ELR (cell line): ENCODE measurements around the gene TERT.
"Not testable (repeated sequence)": the region's sequence is repeated elsewhere in the genome, so short reads cannot be mapped to it uniquely, and the experiment has no call there.

Experiments used
- DNase-seq: peaks from one replicate; pipeline ENCODE4 v3.0.0-alpha.2; 2015; ENCODE audit warnings: low read depth

TERT gene

DNA sequence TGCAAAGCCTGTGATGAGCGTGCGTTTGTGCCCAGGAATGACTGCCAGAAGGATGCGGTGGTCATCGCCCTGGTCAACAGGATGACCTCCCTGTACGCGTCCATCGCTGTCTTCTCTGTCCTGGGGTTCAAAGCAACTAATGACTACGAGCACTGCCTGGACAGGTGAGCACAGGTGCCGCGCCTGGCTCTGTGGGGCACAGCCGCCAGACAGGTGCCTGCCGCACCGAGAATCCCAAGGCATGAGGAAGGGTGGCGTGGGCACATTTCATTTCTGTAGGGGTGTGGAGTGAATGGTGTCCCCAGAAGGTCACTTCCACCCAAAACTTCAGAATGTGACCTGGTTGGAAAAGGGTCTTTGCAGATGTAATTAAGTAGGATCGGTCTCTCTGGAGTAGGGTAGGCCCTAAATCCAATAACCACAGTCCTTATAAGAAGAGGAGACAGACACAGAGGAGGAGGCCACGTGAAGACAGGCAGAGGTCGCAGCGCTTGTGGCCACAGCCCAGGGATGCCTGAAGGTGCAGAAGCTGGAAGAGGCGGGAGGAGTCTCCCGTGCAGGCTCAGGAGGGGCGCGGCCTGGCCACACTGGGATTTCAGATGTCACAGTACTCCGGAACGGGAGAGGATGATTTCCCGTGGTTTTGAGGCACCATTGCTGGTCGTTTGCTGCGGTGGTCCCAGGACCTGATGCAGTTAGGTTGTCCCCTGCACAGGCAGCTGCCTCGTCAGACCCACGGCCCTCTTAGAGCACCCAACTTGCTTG, 54.2 kb downstream of the TERT start:
- DNase-seq, result no peak

GRCh38 chr5:1239505-1240251, 55.2 kb downstream of the TERT start:
- no peak for DNase-seq

DNA sequence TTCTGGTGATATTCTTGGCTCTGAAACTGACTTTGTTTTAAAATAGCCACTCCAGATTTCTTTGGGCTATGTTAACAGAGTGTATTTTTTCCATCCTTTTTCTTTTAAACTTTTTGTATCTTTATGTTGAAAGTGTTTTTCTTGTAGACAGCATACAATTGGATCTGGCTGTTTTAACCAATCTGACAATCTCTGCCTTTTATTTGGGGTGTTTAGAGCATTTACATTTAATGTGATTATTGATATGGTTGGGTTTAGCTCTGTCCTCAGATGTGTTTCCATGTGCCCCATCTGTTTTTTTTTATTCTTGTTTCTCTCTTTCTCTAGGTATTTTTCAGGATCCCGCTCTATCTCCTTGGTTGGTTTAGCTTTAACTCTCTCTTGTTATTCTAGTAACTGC, 59.0 kb downstream of the TERT start:
- no peak for DNase-seq

DNA sequence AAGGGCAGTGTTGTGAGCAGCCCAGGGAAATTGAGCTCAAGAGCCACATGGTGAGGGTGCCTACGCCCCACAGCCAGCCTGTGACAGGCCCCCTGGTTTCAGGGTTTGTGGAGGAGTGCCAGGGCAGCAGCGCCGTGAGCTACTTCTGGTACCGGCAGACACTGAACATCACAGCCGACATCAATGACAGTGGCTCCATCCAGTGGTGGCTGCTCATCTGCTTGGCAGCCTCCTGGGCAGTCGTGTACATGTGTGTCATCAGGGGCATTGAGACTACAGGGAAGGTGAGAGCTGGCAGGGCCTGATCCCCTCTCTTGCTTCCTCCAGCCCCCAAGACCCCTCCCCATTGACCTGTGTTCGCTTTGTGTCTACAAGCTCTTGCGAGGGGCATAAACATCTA, 59.5 kb downstream of the TERT start:
- no peak for DNase-seq

DNA sequence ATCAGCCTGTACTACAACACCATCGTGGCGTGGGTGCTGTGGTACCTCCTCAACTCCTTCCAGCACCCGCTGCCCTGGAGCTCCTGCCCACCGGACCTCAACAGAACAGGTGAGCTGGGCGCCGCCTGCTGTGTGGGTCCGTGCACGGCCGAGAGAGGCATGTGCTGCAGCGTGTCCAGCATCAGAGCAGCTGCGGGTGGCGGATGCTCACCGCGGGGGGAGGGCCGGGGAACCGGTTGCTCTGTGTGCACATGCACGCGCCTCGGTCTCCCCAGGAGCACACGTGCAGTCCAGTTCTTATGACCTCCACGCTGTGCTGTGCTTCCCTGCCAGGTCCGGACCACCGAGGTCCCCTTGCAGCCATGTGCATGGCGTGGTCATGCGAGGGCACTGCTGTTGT, 62.1 kb downstream of the TERT start:
- no peak for DNase-seq

DNA sequence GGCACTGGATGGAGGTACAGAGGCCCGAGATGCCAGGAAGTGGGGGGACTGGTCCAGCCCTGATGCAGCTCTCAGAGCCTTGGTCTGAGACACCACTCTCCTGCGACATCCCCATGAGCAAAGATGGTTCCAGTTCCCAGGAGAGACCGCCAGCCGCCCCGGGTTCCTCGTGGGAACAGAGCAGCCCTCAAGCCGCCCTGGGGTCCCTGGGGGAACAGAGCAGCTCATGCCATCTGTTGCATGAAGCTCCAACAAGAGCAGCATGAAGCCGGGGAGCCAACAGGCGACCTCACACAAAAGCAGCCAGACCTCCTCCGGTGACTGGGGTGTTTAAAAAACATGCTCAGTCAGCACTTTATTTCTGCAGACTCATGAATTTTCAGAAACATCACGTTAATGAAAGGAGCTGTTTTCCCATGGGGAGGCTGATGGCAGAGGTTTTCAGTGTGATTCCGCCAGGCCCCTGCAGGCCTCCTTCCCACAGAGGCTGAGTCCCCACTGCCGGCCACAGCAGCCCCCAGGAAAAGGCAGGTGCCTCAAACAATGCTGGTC, 63.4 kb downstream of the TERT start:
- no peak for DNase-seq

DNA sequence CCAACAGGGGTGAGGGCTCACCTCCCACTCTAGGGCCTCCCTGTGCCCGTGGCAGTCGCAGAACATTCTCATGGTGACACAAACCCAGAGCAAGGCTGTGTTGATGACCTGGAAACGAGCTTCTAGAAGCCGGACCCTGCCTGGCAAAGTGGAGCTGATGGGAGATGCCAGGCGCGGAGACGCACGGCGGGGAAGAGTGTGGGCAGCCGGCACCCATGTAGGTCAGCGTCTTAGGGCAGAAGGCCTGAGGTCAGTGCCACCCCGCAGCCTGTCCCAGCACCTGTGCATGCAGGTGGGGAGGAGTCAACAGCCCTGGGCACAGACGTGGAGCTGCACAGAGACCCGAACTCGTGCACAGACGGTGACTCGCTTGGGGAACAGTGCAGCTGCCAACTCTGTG, 64.3 kb downstream of the TERT start:
- no peak for DNase-seq

DNA sequence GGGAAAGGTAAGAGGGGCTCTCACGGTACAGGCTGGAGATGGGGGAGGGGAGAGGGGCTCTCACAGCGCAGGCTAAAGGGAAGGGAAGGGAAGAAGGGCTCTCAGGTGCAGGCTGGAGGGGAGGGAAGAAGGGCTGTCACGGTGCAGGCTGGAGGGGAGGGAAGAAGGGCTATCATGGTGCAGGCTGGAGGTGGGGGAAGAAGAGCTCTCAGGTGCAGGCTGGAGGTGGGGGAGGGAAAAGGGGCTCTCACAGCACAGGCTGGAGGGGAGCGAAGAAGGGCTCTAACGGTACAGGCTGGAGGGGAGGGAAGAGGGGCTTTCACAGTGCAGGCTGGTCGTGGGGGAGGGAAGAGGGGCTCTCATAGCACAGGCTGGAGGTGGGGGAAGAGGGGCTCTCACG, 65.0 kb downstream of the TERT start:
- no peak for DNase-seq

DNA sequence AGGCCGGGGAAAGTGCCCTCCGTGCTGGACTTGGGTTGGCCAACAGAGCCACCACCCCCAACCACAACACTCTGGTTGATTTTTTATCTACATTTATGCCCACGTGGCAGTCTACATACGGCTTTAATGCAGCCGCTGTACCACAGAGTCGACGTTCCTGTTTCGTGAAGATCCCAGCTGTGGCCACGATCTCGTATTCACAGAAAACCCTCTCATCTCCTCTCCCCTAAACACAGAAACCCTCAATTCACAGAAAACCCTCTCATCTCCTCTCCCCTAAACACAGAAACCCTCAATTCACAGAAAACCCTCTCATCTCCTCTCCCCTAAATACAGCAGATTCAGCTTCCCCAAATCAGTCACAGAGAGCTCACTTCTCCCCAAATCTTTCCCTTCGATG, 65.8 kb downstream of the TERT start:
- DNase-seq, result not testable (repeated sequence)

- no peak for DNase-seq
These were observed 66.7 kb downstream of the TERT start for GRCh38 chr5:1228120-1228519.

- DNase-seq, result peak; percentile 18
These were observed 67.2 kb downstream of the TERT start for GRCh38 chr5:1227667-1228066.

DNA sequence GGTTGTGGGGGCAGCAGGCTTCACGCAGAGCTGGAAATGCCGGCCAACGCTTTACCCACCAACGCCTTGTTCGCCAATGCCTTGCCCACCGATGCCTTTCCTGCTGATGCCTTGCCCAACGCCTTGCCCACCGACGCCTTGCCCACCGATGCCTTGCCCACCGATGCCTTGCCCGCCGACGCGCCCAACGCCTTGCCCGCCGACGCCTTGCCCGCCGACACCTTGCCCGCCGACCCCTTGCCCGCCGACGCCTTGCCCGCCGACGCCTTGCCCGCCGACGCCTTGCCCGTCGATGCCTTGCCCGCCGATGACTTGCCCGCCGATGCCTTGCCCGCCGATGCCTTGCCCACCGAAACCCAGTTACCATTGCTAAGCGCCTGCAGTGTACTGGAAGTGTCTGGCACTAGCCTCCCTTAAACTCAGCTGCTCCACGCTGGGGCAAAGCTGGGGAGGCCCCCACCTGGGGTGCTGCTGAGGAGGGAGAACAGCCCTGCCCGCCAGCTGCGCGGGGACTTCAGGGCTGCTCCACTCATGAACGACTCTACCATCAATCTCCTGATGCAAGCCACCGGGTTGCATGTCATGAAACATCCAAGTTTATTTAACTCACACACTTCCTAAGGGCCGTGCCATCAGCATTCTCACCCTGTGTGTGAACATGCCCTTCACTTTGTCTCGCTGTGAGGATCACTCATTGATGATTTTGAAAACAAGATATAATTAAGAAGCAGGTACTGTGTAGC, 67.9 kb downstream of the TERT start:
- DNase-seq, result no peak

- DNase-seq, result no peak
These were observed 68.6 kb downstream of the TERT start for GRCh38 chr5:1226231-1226630.

DNA sequence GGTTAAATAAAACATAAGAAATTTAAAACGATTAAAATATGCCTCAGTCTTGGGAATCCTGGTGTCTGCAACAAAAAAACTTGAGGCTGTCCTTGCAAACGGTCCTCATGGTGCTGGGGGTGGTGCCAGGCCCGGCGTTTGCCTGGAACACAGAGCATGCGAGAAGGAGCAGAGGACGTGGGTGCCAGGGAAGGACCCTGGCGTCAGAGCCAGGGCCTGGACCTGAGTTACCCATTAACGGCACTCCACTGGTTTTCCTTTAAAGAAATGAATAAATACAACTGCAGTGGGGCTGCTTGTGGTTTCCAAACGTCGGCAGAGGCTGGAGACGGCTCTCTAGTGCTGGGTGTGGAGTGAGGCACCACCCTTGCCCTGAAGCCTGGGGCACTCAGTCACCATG, 69.8 kb downstream of the TERT start, which contains the start of gene SLC6A18:
SLC6A18 (plus strand) TSS at position 301 of the 400 bp plus-strand sequence; CDS start at position 398, 97 bp downstream.
- no peak for DNase-seq

DNA sequence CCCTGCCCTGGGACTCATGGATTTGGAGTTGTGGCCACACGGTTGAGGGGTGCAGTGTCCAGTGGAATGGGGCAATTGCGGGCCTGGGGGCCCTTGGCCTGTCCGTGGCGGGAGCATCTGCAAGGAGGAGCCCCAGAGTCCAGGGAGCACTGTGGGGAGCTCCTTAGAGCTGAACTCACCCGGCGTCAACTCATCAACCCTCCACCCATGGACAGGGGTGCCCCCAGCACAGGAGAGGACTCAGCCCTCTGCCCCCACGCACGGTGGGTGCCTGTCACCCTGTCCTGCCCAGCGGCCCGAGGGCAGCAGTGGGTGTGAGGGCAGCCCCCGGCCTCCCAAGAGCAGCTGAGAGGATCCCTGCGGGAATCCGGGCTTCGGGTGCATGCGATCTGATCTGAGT, 70.2 kb downstream of the TERT start:
- DNase-seq, result no peak

DNA sequence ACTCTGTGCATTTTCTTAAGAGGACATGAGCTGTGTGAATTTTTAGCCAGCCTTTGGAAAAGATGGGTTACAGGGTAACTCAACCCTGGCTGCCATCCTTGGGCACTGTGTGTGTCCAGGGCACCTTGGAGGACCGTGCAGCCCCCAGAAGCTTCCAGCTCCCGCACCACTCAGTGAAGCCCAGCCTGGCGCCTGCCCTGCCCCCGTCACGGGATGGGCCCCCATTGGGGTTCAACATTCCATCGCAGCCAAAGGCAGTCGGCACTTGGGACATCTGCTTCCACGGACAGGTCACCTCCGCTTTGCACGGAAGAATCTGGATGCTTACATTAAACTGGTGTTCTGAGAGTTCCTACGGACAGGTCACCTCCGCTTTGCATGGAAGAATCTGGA, 71.6 kb downstream of the TERT start:
- DNase-seq, result no peak

DNA sequence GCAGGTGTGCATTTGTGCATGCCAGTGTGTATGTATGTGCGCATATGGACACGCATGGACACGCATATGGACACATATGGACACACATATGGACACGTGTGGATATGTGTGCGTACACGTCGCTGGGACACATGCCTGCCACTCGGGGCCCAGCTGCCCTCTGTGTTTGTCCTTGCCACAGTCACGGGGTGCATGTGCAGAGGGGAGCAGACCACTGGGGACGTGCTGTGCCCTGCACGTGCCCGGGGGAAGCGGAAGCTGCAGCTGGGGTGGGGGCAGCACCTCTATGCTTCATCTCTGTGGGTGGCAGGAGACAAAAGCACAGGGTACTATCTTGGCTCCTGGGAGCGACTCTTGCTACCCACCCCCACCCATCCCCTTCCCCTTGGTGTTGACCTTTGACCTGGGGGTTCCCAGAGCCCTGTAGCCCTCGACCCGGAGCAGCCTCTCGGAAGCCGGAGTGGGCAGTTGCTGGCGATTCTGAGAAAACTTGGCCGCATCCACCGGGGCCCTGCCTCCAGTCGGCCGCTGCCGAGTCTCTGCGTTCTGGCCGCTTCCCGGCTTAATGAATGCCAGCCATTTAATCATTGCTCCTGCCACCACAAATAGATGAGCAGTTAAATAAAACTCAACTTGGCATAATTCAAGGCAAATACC, 72.1 kb downstream of the TERT start:
- no peak for DNase-seq

DNA sequence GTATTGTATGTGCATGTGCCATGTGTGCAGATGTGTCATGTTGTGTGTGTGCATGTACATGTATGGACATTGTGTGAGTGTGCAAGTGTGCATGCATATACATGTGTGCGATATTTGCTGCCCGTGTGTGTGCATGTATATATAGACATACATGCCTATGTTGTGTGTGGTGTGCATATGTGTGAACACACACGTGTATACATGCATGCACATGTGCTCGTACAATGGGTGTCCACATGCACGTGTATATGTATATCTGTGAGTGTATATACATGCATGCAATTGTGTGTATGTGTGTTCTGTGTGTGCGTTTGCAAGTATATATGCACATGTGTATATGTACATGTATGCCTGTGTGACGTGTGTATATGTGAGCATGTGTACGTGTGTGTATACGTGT, 72.7 kb downstream of the TERT start:
- DNase-seq, result no peak

DNA sequence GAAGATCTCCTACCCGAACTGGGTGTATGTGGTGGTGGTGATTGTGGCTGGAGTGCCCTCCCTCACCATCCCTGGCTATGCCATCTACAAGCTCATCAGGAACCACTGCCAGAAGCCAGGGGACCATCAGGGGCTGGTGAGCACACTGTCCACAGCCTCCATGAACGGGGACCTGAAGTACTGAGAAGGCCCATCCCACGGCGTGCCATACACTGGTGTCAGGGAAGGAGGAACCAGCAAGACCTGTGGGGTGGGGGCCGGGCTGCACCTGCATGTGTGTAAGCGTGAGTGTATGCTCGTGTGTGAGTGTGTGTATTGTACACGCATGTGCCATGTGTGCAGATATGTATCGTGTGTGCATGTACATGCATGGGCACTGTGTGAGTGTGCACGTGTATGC, 73.1 kb downstream of the TERT start:
- DNase-seq, result no peak

- no peak for DNase-seq
These were observed 74.0 kb downstream of the TERT start for GRCh38 chr5:1220831-1221230.

DNA sequence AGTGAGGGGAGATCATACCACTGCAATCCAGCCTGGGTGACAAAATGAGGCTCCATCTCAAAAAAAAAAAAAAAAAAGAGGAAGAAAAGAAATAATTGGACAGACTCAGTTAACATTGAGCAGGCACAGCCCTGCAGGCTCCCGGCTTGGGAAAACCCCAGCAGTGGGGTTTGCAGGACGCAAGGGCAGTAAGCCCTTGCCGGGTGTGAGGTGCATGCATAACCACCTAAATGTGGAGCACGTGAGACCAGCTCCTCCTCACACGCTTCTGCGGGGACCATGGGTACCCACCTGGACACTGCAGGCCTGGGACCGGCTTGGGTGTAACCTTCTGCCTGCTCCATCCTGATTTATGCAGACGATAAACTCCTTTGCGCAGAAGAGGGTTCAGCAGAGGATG, 74.5 kb downstream of the TERT start:
- DNase-seq, result no peak

- DNase-seq, result no peak
These were observed 75.1 kb downstream of the TERT start for GRCh38 chr5:1219768-1220100.
